Tibial nerve (tissue), 4 donors: ENCODE results near the gene KIF5C. TPM values are rescaled to one million over a fixed set of nuclear protein-coding genes. Genes with fewer than 3 reads are reported as not detected.

ENCODE experiments used
- DNase-seq, 2 donors: peaks; one replicate each; pipeline ENCODE4 v3.0.0-alpha.2; 2019; ENCODE audit warnings: low spot score in 2 of 2
- H3K27ac ChIP-seq, 4 donors: fragments of 200-600 bp; sonication (generic) in 3 of 4; one replicate each; pipeline ENCODE4 v1.5.1; 2017 to 2019; ENCODE audit warnings: mild to moderate bottlenecking in 1 of 4
- H3K27me3 ChIP-seq, 2 donors: fragments of 200-600 bp; sonication (generic) in 1 of 2; one replicate each; pipeline versions ENCODE4 v1.5.1 to v1.6.0; 2017 to 2019
- H3K36me3 ChIP-seq, 3 donors: fragments of 200-600 bp; sonication (generic); one replicate each; pipeline ENCODE4 v1.5.1; 2018 to 2019
- H3K4me1 ChIP-seq, 4 donors: fragments of 200-600 bp; sonication (generic) in 3 of 4; one replicate each; pipeline ENCODE4 v1.5.1; 2017 to 2019
- H3K4me3 ChIP-seq, 4 donors: fragments of 200-600 bp; sonication (generic) in 3 of 4; one replicate each; pipeline ENCODE4 v1.5.1; 2017 to 2019; ENCODE audit warnings: mild to moderate bottlenecking in 1 of 4, moderate library complexity in 1 of 4
- H3K9me3 ChIP-seq, 4 donors: fragments of 200-600 bp; sonication (generic) in 3 of 4; one replicate each; pipeline ENCODE4 v1.5.1; 2017 to 2019
- CTCF ChIP-seq, 5 experiments: fragments of 200-600 bp in 3 of 5; fragments of 450-650 bp in 2 of 5; sonication (generic) in 3 of 5; IDR thresholded peaks; one replicate each; pipeline ENCODE4 v1.5.1; 2016 to 2019; ENCODE audit warnings: antibody characterized with exemption in 5 of 5, mild to moderate bottlenecking in 3 of 5, moderate library complexity in 2 of 5
- EP300 ChIP-seq, 2 donors: sonication (generic); formaldehyde crosslinking; IDR thresholded peaks; one replicate each; pipeline ENCODE4 v1.6.1; 2017; ENCODE audit warnings: antibody characterized with exemption in 2 of 2, mild to moderate bottlenecking in 1 of 2
- POLR2A ChIP-seq, 2 donors: fragments of 450-650 bp; IDR thresholded peaks; one replicate each; pipeline ENCODE4 v1.6.1; 2017; ENCODE audit warnings: antibody characterized with exemption in 2 of 2, mild to moderate bottlenecking in 2 of 2, moderate library complexity in 2 of 2
- WGBS, 2 donors: methylation state at CpG; one replicate each; pipeline ENCODE4 v1.1.5; 2018; 5-methylcytosine and 5-hydroxymethylcytosine counted together
- total RNA-seq, 4 donors: library from RNA; depleted of rRNA; stranded (reverse); fragments of >200 nt; gene quantifications; one replicate each; pipeline ENCODE4 v1.1.0, GENCODE V29; 2016

The KIF5C gene
- total RNA-seq, 4 donors from 2014 or later: 10.8 to 47.9 (median 23.6) TPM

- DNase-seq: no peak
- no peaks in the 10 kb centered on the region for H3K27me3 ChIP-seq
- H3K9me3 ChIP-seq: no peaks in the 10 kb centered on the region
- TF ChIP-seq EP300 (IDR thresholded peaks at IDR 0.05) (no peak), POLR2A (IDR thresholded peaks at IDR 0.05) (no peak), CTCF (IDR thresholded peaks at IDR 0.05) (no peak)
- no peaks in the 10 kb centered on the region for H3K36me3 ChIP-seq
- H3K27ac ChIP-seq: no peak overlapping the region
- WGBS, 2 donors: 65% methylated on average over 12 of the region's 12 CpGs
- no peak overlapping the region for H3K4me3 ChIP-seq
- no peaks in the 10 kb centered on the region for H3K4me1 ChIP-seq
Observed at GRCh38 chr2:148965623-148966437, 90.8 kb downstream of the KIF5C start.

- no peaks in the 10 kb centered on the region for H3K9me3 ChIP-seq
- H3K36me3 ChIP-seq: no peaks in the 10 kb centered on the region
- no peaks in the 10 kb centered on the region for H3K4me1 ChIP-seq
- no peak overlapping the region for H3K4me3 ChIP-seq
- no peak overlapping the region for H3K27ac ChIP-seq
- H3K27me3 ChIP-seq: no peaks in the 10 kb centered on the region
- TF ChIP-seq CTCF (IDR thresholded peaks at IDR 0.05) (no peak), POLR2A (IDR thresholded peaks at IDR 0.05) (no peak), EP300 (IDR thresholded peaks at IDR 0.05) (no peak)
- 94 to 100% methylated on average over 1 of the region's 1 CpG for WGBS, 2 donors
- no peak for DNase-seq
Observed at GRCh38 chr2:148966438-148966758, 91.4 kb downstream of the KIF5C start.

GRCh38 chr2:148967056-148967455 lies 92.0 kb downstream of the KIF5C start:
- H3K4me1 ChIP-seq: no peaks in the 10 kb centered on the region
- 84 to 85% methylated on average over 7 of the region's 7 CpGs for WGBS, 2 donors
- H3K4me3 ChIP-seq: no peak overlapping the region
- H3K36me3 ChIP-seq: no peaks in the 10 kb centered on the region
- TF ChIP-seq CTCF (IDR thresholded peaks at IDR 0.05) (no peak), EP300 (IDR thresholded peaks at IDR 0.05) (no peak), POLR2A (IDR thresholded peaks at IDR 0.05) (no peak)
- H3K9me3 ChIP-seq: no peaks in the 10 kb centered on the region
- no peak for DNase-seq
- no peak overlapping the region for H3K27ac ChIP-seq
- no peaks in the 10 kb centered on the region for H3K27me3 ChIP-seq

GRCh38 chr2:148967578-148967977 lies 92.6 kb downstream of the KIF5C start:
- Histone ChIP-seq H3K27ac (no peak overlapping the region), H3K27me3 (no peaks in the 10 kb centered on the region), H3K36me3 (no peaks in the 10 kb centered on the region), H3K4me3 (no peak overlapping the region), H3K9me3 (no peaks in the 10 kb centered on the region), H3K4me1 (no peaks in the 10 kb centered on the region)
- TF ChIP-seq POLR2A (IDR thresholded peaks at IDR 0.05): no peak
- DNase-seq: no peak
- 73 to 77% methylated on average over 8 of the region's 8 CpGs for WGBS, 2 donors

GRCh38 chr2:148968301-148968700 lies 93.3 kb downstream of the KIF5C start:
- 81 to 85% methylated on average over 4 of the region's 4 CpGs for WGBS, 2 donors
- Histone ChIP-seq H3K27ac (no peak overlapping the region), H3K27me3 (no peaks in the 10 kb centered on the region), H3K4me3 (no peak overlapping the region), H3K9me3 (no peaks in the 10 kb centered on the region), H3K36me3 (no peaks in the 10 kb centered on the region), H3K4me1 (no peaks in the 10 kb centered on the region)
- no peak for DNase-seq
- no peak for TF ChIP-seq POLR2A (IDR thresholded peaks at IDR 0.05)
- TF ChIP-seq CTCF (IDR thresholded peaks at IDR 0.05): no peak
- TF ChIP-seq EP300 (IDR thresholded peaks at IDR 0.05): no peak
